Loucy (cell line): ENCODE results near the gene MAP3K15.

Experiments used
- EZH2phosphoT487 ChIP-seq: fragments of 200-600 bp; IDR thresholded peaks from 2 replicates; pipeline ENCODE4 v1.6.1; 2018; ENCODE audit warnings: antibody characterized with exemption, mild to moderate bottlenecking, moderate library complexity, borderline replicate concordance
- TF ChIP-seq, protein P1 (sequence below): fragments of 200-600 bp; sonication (generic); conservative IDR thresholded peaks from 2 replicates; pipeline ENCODE4 v1.5.1; 2014; ENCODE audit warnings: mild to moderate bottlenecking, antibody characterized with exemption, low read length

DNA sequence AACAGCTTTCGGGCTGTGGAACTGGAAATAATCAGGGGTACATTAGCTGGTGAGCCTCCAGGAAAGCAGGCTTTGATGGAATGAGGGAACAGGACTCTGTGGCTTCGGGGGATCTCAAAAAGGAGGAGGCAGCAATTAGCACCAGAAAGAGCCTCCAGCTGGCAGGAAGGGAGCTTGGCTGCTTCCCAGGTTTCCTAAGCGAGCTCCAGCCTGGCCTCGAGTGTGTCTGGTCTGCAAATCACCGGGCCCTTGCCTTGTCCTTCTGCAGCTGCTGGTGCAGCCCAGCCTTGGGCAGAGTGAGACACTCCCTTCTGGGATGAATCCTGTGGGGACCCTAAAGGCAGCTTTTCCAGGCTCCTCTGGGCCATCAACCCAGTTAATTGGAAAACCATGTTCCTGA is 182.3 kb downstream of the MAP3K15 start:
- TF ChIP-seq, protein P1, sequence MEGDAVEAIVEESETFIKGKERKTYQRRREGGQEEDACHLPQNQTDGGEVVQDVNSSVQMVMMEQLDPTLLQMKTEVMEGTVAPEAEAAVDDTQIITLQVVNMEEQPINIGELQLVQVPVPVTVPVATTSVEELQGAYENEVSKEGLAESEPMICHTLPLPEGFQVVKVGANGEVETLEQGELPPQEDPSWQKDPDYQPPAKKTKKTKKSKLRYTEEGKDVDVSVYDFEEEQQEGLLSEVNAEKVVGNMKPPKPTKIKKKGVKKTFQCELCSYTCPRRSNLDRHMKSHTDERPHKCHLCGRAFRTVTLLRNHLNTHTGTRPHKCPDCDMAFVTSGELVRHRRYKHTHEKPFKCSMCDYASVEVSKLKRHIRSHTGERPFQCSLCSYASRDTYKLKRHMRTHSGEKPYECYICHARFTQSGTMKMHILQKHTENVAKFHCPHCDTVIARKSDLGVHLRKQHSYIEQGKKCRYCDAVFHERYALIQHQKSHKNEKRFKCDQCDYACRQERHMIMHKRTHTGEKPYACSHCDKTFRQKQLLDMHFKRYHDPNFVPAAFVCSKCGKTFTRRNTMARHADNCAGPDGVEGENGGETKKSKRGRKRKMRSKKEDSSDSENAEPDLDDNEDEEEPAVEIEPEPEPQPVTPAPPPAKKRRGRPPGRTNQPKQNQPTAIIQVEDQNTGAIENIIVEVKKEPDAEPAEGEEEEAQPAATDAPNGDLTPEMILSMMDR = no peak
- no peak for TF ChIP-seq EZH2phosphoT487
